GM12878 (cell line): ENCODE results near the gene IQCC. TPM values are rescaled to one million over a fixed set of nuclear protein-coding genes. Genes with fewer than 3 reads are reported as not detected.

Source experiments
- ASH2L ChIP-seq: fragments of 300-600, 200-600 bp; sonication (generic); IDR thresholded peaks from 2 replicates; pipeline ENCODE4 v1.6.1; 2017; ENCODE audit warnings: low read depth, mild to moderate bottlenecking, borderline replicate concordance
- ATF3 ChIP-seq: IDR thresholded peaks from 2 replicates; pipeline ENCODE4 v1.6.1; 2011; ENCODE audit warnings: low read depth, mild to moderate bottlenecking, low read length, moderate library complexity, borderline replicate concordance; ENCODE audit errors: extremely low read depth
- BCL3 ChIP-seq: IDR thresholded peaks from 2 replicates; pipeline ENCODE4 v1.6.1; 2011; ENCODE audit warnings: borderline replicate concordance, low read depth, mild to moderate bottlenecking, moderate library complexity, low read length; ENCODE audit not compliant: insufficient read depth, poor library complexity, severe bottlenecking
- BMI1 ChIP-seq: fragments of 450-650 bp; IDR thresholded peaks from 2 replicates; pipeline ENCODE4 v1.6.1; 2016; ENCODE audit warnings: mild to moderate bottlenecking, moderate library complexity, borderline replicate concordance
- CHD1 ChIP-seq: IDR thresholded peaks from 2 replicates; pipeline ENCODE4 v1.6.1; 2012; ENCODE audit warnings: low read depth, low read length, improper control_type of control experiment
- CHD4 ChIP-seq: fragments of 200-600 bp; sonication (generic); IDR thresholded peaks from 2 replicates; pipeline ENCODE4 v1.6.1; 2016; ENCODE audit warnings: mild to moderate bottlenecking
- CREM ChIP-seq: IDR thresholded peaks from 2 replicates; pipeline ENCODE4 v1.6.1; 2014; ENCODE audit warnings: antibody characterized with exemption, low read depth
- DPF2 ChIP-seq: fragments of 450-650 bp; IDR thresholded peaks from 2 replicates; pipeline ENCODE4 v1.6.1; 2017; ENCODE audit warnings: mild to moderate bottlenecking
- ESRRA ChIP-seq: IDR thresholded peaks from 2 replicates; pipeline ENCODE4 v1.6.1; 2012; ENCODE audit warnings: mild to moderate bottlenecking, low read length, improper control_type of control experiment
- FOXK2 ChIP-seq: fragments of 450-650 bp; IDR thresholded peaks from 2 replicates; pipeline ENCODE4 v1.6.1; 2017; ENCODE audit warnings: mild to moderate bottlenecking, moderate library complexity
- IKZF1 ChIP-seq: fragments of 450-650 bp; conservative IDR thresholded peaks from 2 replicates; pipeline ENCODE4 v1.6.1; 2017; ENCODE audit warnings: antibody characterized with exemption, mild to moderate bottlenecking
- MTA3 ChIP-seq: IDR thresholded peaks from 2 replicates; pipeline ENCODE4 v1.6.1; 2012; ENCODE audit warnings: low read length, inconsistent platforms, borderline replicate concordance
- PKNOX1 ChIP-seq: fragments of 450-650 bp; IDR thresholded peaks from 2 replicates; pipeline ENCODE4 v1.6.1; 2016; ENCODE audit warnings: mild to moderate bottlenecking
- PRDM15 ChIP-seq: fragments of 450-650 bp; formaldehyde crosslinking; IDR thresholded peaks from 2 replicates; pipeline ENCODE4 v1.4.0; 2020; ENCODE audit warnings: mild to moderate bottlenecking, moderate library complexity
- RB1 ChIP-seq: fragments of 450-650 bp; formaldehyde crosslinking; IDR thresholded peaks from 2 replicates; pipeline ENCODE4 v1.6.1; 2017; ENCODE audit warnings: mild to moderate bottlenecking, borderline replicate concordance
- RFX5 ChIP-seq: IDR thresholded peaks from 2 replicates; pipeline ENCODE4 v1.6.1; 2011; ENCODE audit warnings: low read depth, low read length, improper control_type of control experiment
- SP1 ChIP-seq: IDR thresholded peaks from one replicate; pipeline ENCODE4 v1.6.1; 2011; ENCODE audit warnings: low read depth, low read length
- SPI1 ChIP-seq: IDR thresholded peaks from 2 replicates; pipeline ENCODE4 v1.6.1; 2011; ENCODE audit warnings: low read depth, mild to moderate bottlenecking, low read length, moderate library complexity, borderline replicate concordance; ENCODE audit not compliant: insufficient read depth
- TCF7 ChIP-seq: IDR thresholded peaks from 2 replicates; pipeline ENCODE4 v1.6.1; 2014; ENCODE audit warnings: antibody characterized with exemption, borderline replicate concordance
- USF2 ChIP-seq: IDR thresholded peaks from 2 replicates; pipeline ENCODE4 v1.6.1; 2011; ENCODE audit warnings: low read depth, low read length, improper control_type of control experiment, borderline replicate concordance
- YBX1 ChIP-seq: fragments of 450-650 bp; IDR thresholded peaks from 2 replicates; pipeline ENCODE4 v1.6.1; 2016; ENCODE audit warnings: antibody characterized with exemption
- ZBED1 ChIP-seq: IDR thresholded peaks from 2 replicates; pipeline ENCODE4 v1.6.1; 2016; ENCODE audit warnings: borderline replicate concordance
- ZSCAN29 ChIP-seq: fragments of 450-650 bp; IDR thresholded peaks from 2 replicates; pipeline ENCODE4 v1.6.1; 2017; ENCODE audit warnings: mild to moderate bottlenecking, moderate library complexity
- polyA plus RNA-seq, 11 experiments: library from polyadenylated mRNA; depleted of rRNA in 4 of 11; unstranded in 6 of 11; stranded (reverse) in 5 of 11; fragments of >200 nt; fragmentation: Nextera tagmentation in 4 of 11; fragmentation: Illumina TruSeq in 1 of 11; extraction: Ambion mirVana in 4 of 11; extraction: Trizol in 1 of 11; gene quantifications; 1 replicate in 1 of 11; 2 replicates in 10 of 11; pipeline versions ENCODE4 v1.2.1 to v1.2.3, GENCODE V29; 2011 to 2016; ENCODE audit warnings: inconsistent platforms in 2 of 11, missing spikeins in 2 of 11, low read depth in 1 of 11
- total RNA-seq, 4 experiments: library from RNA; depleted of rRNA in 3 of 4; stranded (reverse); fragments of >200 nt in 3 of 4; fragmentation: Illumina TruSeq in 1 of 4; extraction: Trizol in 1 of 4; gene quantifications; 2 replicates each; pipeline versions ENCODE4 v1.2.1 to v1.2.3, GENCODE V29; 2013 to 2021

Gene IQCC
- total and polyA plus RNA-seq, 10 of the 15 experiments (the other 5 are each of a cell fraction or from before 2014, with no cell fraction given) = 2.1 to 6.8 (median 4.9) TPM

GRCh38 chr1:32249831-32250525 is 44.5 kb downstream of the IQCC start (continued):
- TF ChIP-seq RFX5 = no peak
- TF ChIP-seq FOXK2 = no peak
- no peak for TF ChIP-seq ASH2L
- TF ChIP-seq DPF2 = peak; percentile 57
- no peak for TF ChIP-seq BCL3
- no peak for TF ChIP-seq PRDM15 (CRISPR knock-in tag)
- no peak for TF ChIP-seq CHD1
- TF ChIP-seq TCF7 = no peak
- TF ChIP-seq CHD4 = no peak
- no peak for TF ChIP-seq ATF3
- TF ChIP-seq CREM = peak; percentile 95
- TF ChIP-seq YBX1 = no peak
- TF ChIP-seq MTA3 = no peak
- TF ChIP-seq RB1 = no peak
- no peak; the same call in 1 of the 2 replicates for TF ChIP-seq PKNOX1
- peak; percentile 67 for TF ChIP-seq SPI1
- no peak for TF ChIP-seq USF2
- peak; percentile 67; the same call in 1 of the 2 replicates for TF ChIP-seq ZBED1
- TF ChIP-seq BMI1 = no peak
- peak; percentile 82 for TF ChIP-seq SP1
- TF ChIP-seq ZSCAN29 = no peak
- TF ChIP-seq IKZF1 = peak; percentile 95
- TF ChIP-seq ESRRA = no peak
